HG02870 (cell line): ENCODE measurements around the gene EHMT1.

Experiments used
- ATAC-seq: cut with Tn5 transposase; IDR thresholded peaks from one replicate; pipeline ENCODE4 v1.9.1; 2021; ENCODE audit warnings: mild to moderate bottlenecking, moderate library complexity; ENCODE audit not compliant: unreplicated experiment

The EHMT1 gene

GRCh38 chr9:137734181-137734580 lies 115.4 kb downstream of the EHMT1 start:
- ATAC-seq = no peak

- ATAC-seq = peak; percentile 83
Measured at GRCh38 chr9:137738182-137738696, 119.4 kb downstream of the EHMT1 start.

GRCh38 chr9:137738703-137739102 lies 119.9 kb downstream of the EHMT1 start:
- no peak for ATAC-seq

- no peak for ATAC-seq
Measured at GRCh38 chr9:137739371-137740309, 120.8 kb downstream of the EHMT1 start.

GRCh38 chr9:137740312-137740711 lies 121.5 kb downstream of the EHMT1 start:
- ATAC-seq = no peak

GRCh38 chr9:137741330-137741729 lies 122.5 kb downstream of the EHMT1 start:
- ATAC-seq = no peak

GRCh38 chr9:137742698-137743097 lies 123.9 kb downstream of the EHMT1 start:
- ATAC-seq = no peak

GRCh38 chr9:137743695-137744094 lies 124.9 kb downstream of the EHMT1 start:
- no peak for ATAC-seq

GRCh38 chr9:137744632-137745183 lies 125.9 kb downstream of the EHMT1 start:
- ATAC-seq = no peak

GRCh38 chr9:137745541-137745991 lies 126.8 kb downstream of the EHMT1 start:
- ATAC-seq = peak; percentile 48

- ATAC-seq = no peak
Measured at GRCh38 chr9:137748311-137748710, 129.5 kb downstream of the EHMT1 start.

- no peak for ATAC-seq
Measured at GRCh38 chr9:137748741-137749140, 129.9 kb downstream of the EHMT1 start.

GRCh38 chr9:137749511-137749910 lies 130.7 kb downstream of the EHMT1 start:
- no peak for ATAC-seq

GRCh38 chr9:137750007-137750406 lies 131.2 kb downstream of the EHMT1 start:
- no peak for ATAC-seq

GRCh38 chr9:137750566-137750965 lies 131.8 kb downstream of the EHMT1 start:
- no peak for ATAC-seq

GRCh38 chr9:137751616-137752015 lies 132.8 kb downstream of the EHMT1 start:
- no peak for ATAC-seq

GRCh38 chr9:137752426-137752825 lies 133.6 kb downstream of the EHMT1 start:
- ATAC-seq = no peak

- no peak for ATAC-seq
Measured at GRCh38 chr9:137753192-137753765, 134.5 kb downstream of the EHMT1 start.

GRCh38 chr9:137755261-137755927 lies 136.6 kb downstream of the EHMT1 start:
- ATAC-seq = no peak

GRCh38 chr9:137756045-137756744 lies 137.4 kb downstream of the EHMT1 start:
- no peak for ATAC-seq
